ENCODE measurements around the gene HAAO. TPM values are rescaled to one million over a fixed set of nuclear protein-coding genes. Genes with fewer than 3 reads are reported as not detected.

The HAAO gene
- total RNA-seq, 2 donors from 2014 or later, result 1.4 to 2.6 TPM

DNA sequence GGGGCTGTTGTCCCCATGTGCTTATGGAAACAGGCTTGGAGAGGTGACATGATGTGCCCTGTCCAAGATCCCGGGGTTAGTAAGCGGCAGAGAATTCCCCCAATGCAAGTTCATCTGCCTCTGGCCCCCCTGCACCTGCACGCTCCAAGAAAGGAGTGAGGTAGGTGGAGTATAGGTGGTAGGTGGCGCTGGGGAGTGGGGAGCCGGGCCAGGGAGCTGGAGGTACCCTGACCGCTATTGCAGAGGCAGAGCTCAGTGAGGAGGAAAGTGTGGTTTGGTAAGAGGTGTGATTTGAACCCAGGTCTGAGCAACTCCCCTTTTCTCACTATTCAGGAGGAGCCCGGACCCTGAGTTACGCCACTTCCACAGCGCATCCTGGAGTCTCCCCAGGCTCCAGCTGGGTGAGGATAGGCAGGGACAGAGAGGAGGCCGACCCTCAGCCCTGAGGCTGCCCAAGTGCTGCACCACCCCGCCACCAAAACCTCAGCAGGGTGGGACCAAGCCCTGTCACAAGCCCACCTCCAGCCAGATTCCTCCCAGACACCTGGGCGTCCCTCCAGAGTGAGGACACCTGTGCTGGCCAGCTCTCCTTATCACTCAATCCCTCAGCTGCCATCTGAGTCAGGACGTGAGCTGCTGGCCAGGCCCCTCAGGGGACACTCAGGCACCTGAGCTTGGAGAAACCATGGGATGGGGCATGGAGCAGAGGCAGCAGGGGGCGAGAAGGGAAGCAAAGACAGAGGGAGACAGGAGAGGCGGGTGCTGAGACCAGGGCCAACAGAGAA lies 5.6 kb downstream of the HAAO start:
- DNase-seq (ENCODE audit: low spot score), result no peak
- TF ChIP-seq, protein P1, sequence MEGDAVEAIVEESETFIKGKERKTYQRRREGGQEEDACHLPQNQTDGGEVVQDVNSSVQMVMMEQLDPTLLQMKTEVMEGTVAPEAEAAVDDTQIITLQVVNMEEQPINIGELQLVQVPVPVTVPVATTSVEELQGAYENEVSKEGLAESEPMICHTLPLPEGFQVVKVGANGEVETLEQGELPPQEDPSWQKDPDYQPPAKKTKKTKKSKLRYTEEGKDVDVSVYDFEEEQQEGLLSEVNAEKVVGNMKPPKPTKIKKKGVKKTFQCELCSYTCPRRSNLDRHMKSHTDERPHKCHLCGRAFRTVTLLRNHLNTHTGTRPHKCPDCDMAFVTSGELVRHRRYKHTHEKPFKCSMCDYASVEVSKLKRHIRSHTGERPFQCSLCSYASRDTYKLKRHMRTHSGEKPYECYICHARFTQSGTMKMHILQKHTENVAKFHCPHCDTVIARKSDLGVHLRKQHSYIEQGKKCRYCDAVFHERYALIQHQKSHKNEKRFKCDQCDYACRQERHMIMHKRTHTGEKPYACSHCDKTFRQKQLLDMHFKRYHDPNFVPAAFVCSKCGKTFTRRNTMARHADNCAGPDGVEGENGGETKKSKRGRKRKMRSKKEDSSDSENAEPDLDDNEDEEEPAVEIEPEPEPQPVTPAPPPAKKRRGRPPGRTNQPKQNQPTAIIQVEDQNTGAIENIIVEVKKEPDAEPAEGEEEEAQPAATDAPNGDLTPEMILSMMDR (IDR thresholded peaks at IDR 0.05), result no peak
- H3K9me3 ChIP-seq, result no peaks in the 10 kb centered on the region
- no peaks in the 10 kb centered on the region for H3K36me3 ChIP-seq
- no peaks in the 10 kb centered on the region for H3K27me3 ChIP-seq
- H3K4me3 ChIP-seq, result no peak overlapping the region
- H3K4me1 ChIP-seq, result peaks cover 0 to 18% of the 10 kb centered on the region in 2 donors
- no peak overlapping the region for H3K27ac ChIP-seq

DNA sequence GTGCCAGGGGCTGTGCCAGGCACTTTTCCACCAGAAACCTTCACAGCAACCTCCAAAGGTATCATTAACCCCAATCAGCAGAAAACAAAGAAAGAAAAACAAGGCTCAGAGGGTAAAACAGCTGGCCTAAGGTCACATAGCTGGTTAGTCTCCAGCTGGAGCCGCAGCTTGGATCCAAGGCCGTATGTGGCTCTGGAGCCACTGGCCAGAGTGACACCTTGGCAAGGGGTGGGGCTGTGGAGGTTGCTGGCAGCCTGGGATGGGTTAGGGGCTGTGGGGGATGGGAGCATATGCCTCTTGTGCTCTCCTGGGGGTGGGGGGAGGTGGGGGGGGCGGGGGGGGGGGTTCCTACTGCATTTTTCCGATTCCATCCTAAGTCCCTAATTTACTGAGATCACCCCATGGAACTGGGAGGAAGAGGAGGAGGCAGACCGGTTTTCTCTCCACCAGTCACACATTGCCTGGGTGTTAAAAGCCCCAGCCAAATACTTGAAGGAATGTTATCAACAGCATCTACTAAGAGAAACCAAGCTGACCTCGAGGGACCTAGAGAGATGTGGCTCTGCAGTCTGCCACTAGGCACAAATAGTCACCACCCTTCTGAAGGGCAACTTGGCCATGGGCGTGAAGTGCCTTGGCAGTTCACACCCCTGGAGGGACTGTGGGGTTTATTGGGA lies 8.0 kb downstream of the HAAO start:
- H3K27ac ChIP-seq, result no peak overlapping the region
- H3K4me3 ChIP-seq, result no peak overlapping the region
- H3K9me3 ChIP-seq, result no peaks in the 10 kb centered on the region
- H3K36me3 ChIP-seq, result no peaks in the 10 kb centered on the region
- H3K4me1 ChIP-seq, result peaks cover 0 to 9% of the 10 kb centered on the region in 2 donors
- no peak for DNase-seq (ENCODE audit: low spot score)
- TF ChIP-seq, protein P1 (IDR thresholded peaks at IDR 0.05), result no peak
- no peaks in the 10 kb centered on the region for H3K27me3 ChIP-seq

DNA sequence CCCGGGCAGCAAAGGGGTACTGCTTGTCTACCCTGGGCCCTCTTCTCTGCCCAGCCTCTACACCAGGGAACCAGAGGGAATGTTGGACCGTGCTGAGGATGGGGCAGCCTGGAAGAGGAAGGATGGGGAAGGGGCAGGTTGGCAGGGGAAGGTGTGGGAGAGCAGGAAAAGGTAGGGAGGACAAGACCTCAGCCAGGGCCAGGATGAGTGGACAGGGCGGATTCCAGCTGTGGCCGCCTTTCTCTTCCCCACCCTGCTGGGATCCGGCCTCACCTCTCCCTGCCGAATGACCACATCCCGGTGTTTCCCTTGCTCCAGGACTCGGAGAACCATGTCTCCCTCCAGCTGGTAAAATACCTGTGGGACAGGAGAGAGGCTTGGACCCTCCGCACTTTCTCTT lies 8.9 kb downstream of the HAAO start:
- TF ChIP-seq, protein P1 (IDR thresholded peaks at IDR 0.05), result no peak
- Histone ChIP-seq H3K4me1 (peaks cover 0 to 9% of the 10 kb centered on the region in 2 donors), H3K27ac (no peak overlapping the region), H3K36me3 (no peaks in the 10 kb centered on the region), H3K9me3 (no peaks in the 10 kb centered on the region), H3K27me3 (no peaks in the 10 kb centered on the region), H3K4me3 (no peak overlapping the region)
- no peak for DNase-seq (ENCODE audit: low spot score)

DNA sequence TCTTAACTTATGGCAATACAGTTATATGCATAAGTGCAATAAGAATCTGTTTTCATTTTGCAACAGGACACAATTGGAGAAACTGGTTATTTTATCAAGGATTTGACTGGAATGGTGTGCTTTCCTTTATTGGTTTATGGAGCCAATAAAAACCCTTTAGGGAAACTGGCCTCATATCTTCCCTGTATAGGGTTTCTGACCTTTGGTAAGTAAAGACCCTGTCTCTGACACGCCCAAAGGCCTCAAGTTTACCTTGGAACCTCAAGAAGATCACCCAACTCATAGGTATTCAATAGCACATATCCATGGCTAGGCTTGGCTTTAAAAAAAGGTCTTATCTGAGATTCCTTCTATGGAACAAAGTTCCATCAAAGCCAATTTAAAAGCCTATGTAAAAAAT lies 11.2 kb downstream of the HAAO start:
- Histone ChIP-seq H3K9me3 (no peaks in the 10 kb centered on the region), H3K27me3 (no peaks in the 10 kb centered on the region), H3K27ac (no peak overlapping the region), H3K4me3 (no peak overlapping the region), H3K4me1 (peaks cover 0 to 2% of the 10 kb centered on the region in 2 donors), H3K36me3 (no peaks in the 10 kb centered on the region)
- DNase-seq (ENCODE audit: low spot score), result no peak
- TF ChIP-seq, protein P1 (IDR thresholded peaks at IDR 0.05), result no peak

DNA sequence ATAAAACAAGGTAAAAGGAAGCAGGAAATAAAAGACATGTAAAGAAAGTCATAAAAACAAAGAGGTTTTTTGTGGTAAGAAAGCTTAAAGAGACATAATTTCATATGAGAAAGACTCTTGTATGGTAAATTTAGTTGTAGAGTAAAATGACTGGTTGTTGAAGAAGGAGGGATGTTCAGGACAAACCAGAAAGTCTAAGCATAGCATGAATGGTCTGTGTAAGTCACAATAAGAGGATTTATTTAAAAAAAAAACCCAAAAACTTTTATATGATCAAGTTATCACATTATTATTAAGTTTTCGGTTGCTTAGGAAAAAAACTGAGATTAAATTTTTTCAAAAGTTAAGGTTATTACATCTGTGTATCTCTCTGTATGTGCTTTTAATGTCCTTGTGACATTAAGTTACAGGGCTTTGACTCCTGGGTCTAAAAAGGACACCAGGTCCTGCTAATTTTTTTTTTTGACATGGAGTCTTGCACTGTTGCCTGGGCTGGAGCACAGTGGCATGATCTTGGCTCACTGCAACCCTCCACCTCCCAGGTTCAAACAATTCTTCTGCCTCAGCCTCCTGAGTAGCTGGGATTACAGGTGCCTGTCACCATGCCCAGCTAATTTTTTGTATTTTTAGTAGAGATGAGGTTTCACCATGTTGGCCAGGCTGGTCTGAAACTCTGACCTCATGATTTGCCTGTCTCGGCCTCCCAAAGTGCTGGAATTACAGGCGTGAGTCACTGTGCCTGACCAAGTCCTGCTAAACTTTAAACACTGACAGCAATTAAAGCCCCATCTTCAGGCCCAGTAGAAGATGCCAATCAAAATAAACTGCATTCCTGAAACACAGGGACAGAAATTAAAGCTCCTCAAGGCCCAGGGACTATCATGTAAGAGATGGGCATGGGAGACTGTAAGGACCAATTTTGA lies 14.2 kb downstream of the HAAO start:
- H3K4me3 ChIP-seq, result no peak overlapping the region
- H3K9me3 ChIP-seq, result no peaks in the 10 kb centered on the region
- H3K27me3 ChIP-seq, result no peaks in the 10 kb centered on the region
- DNase-seq (ENCODE audit: low spot score), result no peak
- TF ChIP-seq, protein P1 (IDR thresholded peaks at IDR 0.05), result no peak
- H3K36me3 ChIP-seq, result no peaks in the 10 kb centered on the region
- H3K27ac ChIP-seq, result no peak overlapping the region
- no peaks in the 10 kb centered on the region for H3K4me1 ChIP-seq

Measured in right atrium auricular region (tissue), 2 donors.